K562 (cell line): ENCODE results near the gene HADHA. TPM values are rescaled to one million over a fixed set of nuclear protein-coding genes. Genes with fewer than 3 reads are reported as not detected.

ENCODE experiments used
- ATAC-seq: fragments of 200-7000 bp; cut with Tn5 transposase; 3 replicates; pipeline ENCODE4 v1.9.1; 2020; ENCODE audit warnings: moderate library complexity
- BruUV-seq: library from RNA; stranded (reverse); fragments of 400-500 nt; replicated peaks from 2 replicates; lab custom pipeline; 2021; lab: Mats Ljungman, UMichigan
- CTCF ChIA-PET: fragments of 300-600 bp; formaldehyde crosslinking; extraction: SDS; loops from one replicate; lab custom pipeline; 2021; ENCODE audit warnings: low intra/inter-chr PET ratio; lab: Yijun Ruan, JAX
- POLR2A ChIA-PET: fragments of 300-600, 350-650 bp; sonication (Branson Sonifier 250); formaldehyde crosslinking; extraction: SDS; loops from one replicate; lab custom pipeline; 2021; ENCODE audit warnings: antibody characterized with exemption, inconsistent platforms; lab: Yijun Ruan, JAX
- DNase-seq, 4 experiments: peaks; one replicate each; pipeline versions ENCODE4 v3.0.0 to v3.0.0-alpha.2; 2011 to 2018; ENCODE audit warnings: low spot score in 3 of 4, mixed read lengths in 3 of 4; ENCODE audit errors: extremely low read depth in 1 of 4
- FAIRE-seq: peaks from 2 replicates; lab custom pipeline; 2011; peaks lifted over from hg19 to GRCh38; lab: Jason Lieb, UNC
- H2AFZ ChIP-seq: 2 replicates; pipeline ENCODE4 v1.6.0; 2011; ENCODE audit warnings: low read depth, low read length, control low read depth, inconsistent platforms
- H3K27ac ChIP-seq: fragments of 200-600 bp; 3 replicates; pipeline ENCODE4 v1.8.0; 2011; ENCODE audit warnings: low read depth, mild to moderate bottlenecking, control low read depth, inconsistent platforms, low read length, moderate library complexity, mixed read lengths; ENCODE audit errors: extremely low read depth
- H3K27me3 ChIP-seq, 2 experiments: fragments of 300-600 bp in 1 of 2; 2 replicates in 1 of 2; 3 replicates in 1 of 2; pipeline versions ENCODE4 v1.6.0 to v1.8.0; 2011; ENCODE audit warnings: inconsistent platforms in 2 of 2, low read length in 2 of 2, mild to moderate bottlenecking in 1 of 2, mixed read lengths in 1 of 2, moderate library complexity in 1 of 2; ENCODE audit not compliant: control insufficient read depth in 2 of 2, insufficient read depth in 2 of 2
- H3K36me3 ChIP-seq: fragments of 300-600 bp; 3 replicates; pipeline ENCODE4 v1.8.0; 2011; ENCODE audit warnings: mild to moderate bottlenecking, low read length, inconsistent platforms; ENCODE audit not compliant: control insufficient read depth, insufficient read depth
- H3K4me1 ChIP-seq, 2 experiments: fragments of 200-600 bp in 1 of 2; replicated peaks in 1 of 2; 2 replicates in 1 of 2; 3 replicates in 1 of 2; pipeline versions ENCODE4 v1.5.1 to v1.8.0; 2011; ENCODE audit warnings: inconsistent platforms in 2 of 2, low read length in 2 of 2, mild to moderate bottlenecking in 1 of 2, mixed read lengths in 1 of 2, moderate library complexity in 1 of 2; ENCODE audit not compliant: control insufficient read depth in 2 of 2, insufficient read depth in 2 of 2
- H3K4me2 ChIP-seq: 2 replicates; pipeline ENCODE4 v1.6.1; 2011; ENCODE audit warnings: low read length, control low read depth, inconsistent platforms, mixed read lengths; ENCODE audit not compliant: insufficient read depth
- H3K4me3 ChIP-seq: fragments of 200-600 bp; sonication (generic), shearing (Covaris generic); 2 replicates; pipeline ENCODE4 v1.5.1; 2016; ENCODE audit warnings: control low read depth, inconsistent platforms
- H3K79me2 ChIP-seq: fragments of 200-600 bp; 3 replicates; pipeline ENCODE4 v1.8.0; 2011; ENCODE audit warnings: low read length, inconsistent platforms; ENCODE audit not compliant: control insufficient read depth, insufficient read depth
- H3K9ac ChIP-seq, 2 experiments: 2 replicates each; pipeline versions ENCODE4 v1.6.0 to v1.6.1; 2011; ENCODE audit warnings: low read depth in 2 of 2, low read length in 2 of 2, control low read depth in 1 of 2, inconsistent platforms in 1 of 2, mild to moderate bottlenecking in 1 of 2, mixed read lengths in 1 of 2; ENCODE audit not compliant: insufficient read depth in 1 of 2
- H3K9me1 ChIP-seq: one replicate; pipeline ENCODE4 v1.6.0; 2011; ENCODE audit warnings: inconsistent platforms, mild to moderate bottlenecking, low read length, moderate library complexity; ENCODE audit not compliant: control insufficient read depth, insufficient read depth
- H3K9me3 ChIP-seq: replicated peaks from 2 replicates; pipeline ENCODE4 v1.5.1; 2011; ENCODE audit warnings: low read depth, low read length, inconsistent platforms; ENCODE audit not compliant: control insufficient read depth, insufficient read depth
- H4K20me1 ChIP-seq: replicated peaks from 2 replicates; pipeline ENCODE4 v1.6.1; 2011; ENCODE audit warnings: low read length, inconsistent platforms, mixed read lengths; ENCODE audit not compliant: control insufficient read depth, insufficient read depth
- SMAD3 ChIP-seq: fragments of 450-650 bp; formaldehyde crosslinking; conservative IDR thresholded peaks from 2 replicates; pipeline ENCODE4 v1.4.0; 2020; ENCODE audit warnings: mild to moderate bottlenecking
- SMARCE1 ChIP-seq: fragments of 450-650 bp; IDR thresholded peaks from 2 replicates; pipeline ENCODE4 v1.7.1; 2016; ENCODE audit warnings: mild to moderate bottlenecking
- SREBF1 ChIP-seq: fragments of 150-350 bp; IDR thresholded peaks from 2 replicates; pipeline ENCODE4 v1.6.1; 2014; ENCODE audit warnings: antibody characterized with exemption, low read depth, low read length, borderline replicate concordance
- WGBS: fragments of 100-300 bp; shearing (Covaris generic); methylation state at CpG from one replicate; pipeline ENCODE4 v1.1.6; 2016; ENCODE audit warnings: low coverage, mixed read lengths; ENCODE audit not compliant: insufficient coverage; ENCODE audit errors: missing lambda C conversion rate; 5-methylcytosine and 5-hydroxymethylcytosine counted together
- in situ Hi-C: fragments of 300-500 bp; cut with MboI; formaldehyde crosslinking; loops from 4 replicates; pipeline ENCODE4 v1.15.0; 2018; ENCODE audit warnings: inconsistent platforms, mixed read lengths
- intact Hi-C: fragments of 100-400 bp; cut with micrococcal nuclease; formaldehyde crosslinking; loops from 2 replicates; pipeline ENCODE4 v1.14.2; 2022
- polyA plus RNA-seq, 8 experiments: library from polyadenylated mRNA; depleted of rRNA in 4 of 8; stranded (reverse) in 5 of 8; unstranded in 3 of 8; fragments of >200 nt; fragmentation: Nextera tagmentation in 2 of 8; fragmentation: Illumina TruSeq in 1 of 8; extraction: Ambion mirVana in 2 of 8; extraction: Trizol in 1 of 8; gene quantifications; 2 replicates each; pipeline versions ENCODE4 v1.2.1 to v1.2.3, GENCODE V29; 2011 to 2014; ENCODE audit warnings: inconsistent platforms in 1 of 8, missing spikeins in 1 of 8
- total RNA-seq, 7 experiments: library from RNA; depleted of rRNA in 6 of 7; stranded (reverse); fragments of >200 nt in 6 of 7; fragmentation: Illumina TruSeq in 2 of 7; extraction: Trizol in 2 of 7; gene quantifications; 2 replicates each; pipeline versions ENCODE4 v1.2.1 to v1.2.3, GENCODE V29; 2011 to 2021; ENCODE audit warnings: low replicate concordance in 1 of 7

Gene HADHA
- total and polyA plus RNA-seq, 9 of the 15 experiments (the other 6 are each of a cell fraction or from before 2014, with no cell fraction given), result 145 to 326 (median 202) TPM

DNA sequence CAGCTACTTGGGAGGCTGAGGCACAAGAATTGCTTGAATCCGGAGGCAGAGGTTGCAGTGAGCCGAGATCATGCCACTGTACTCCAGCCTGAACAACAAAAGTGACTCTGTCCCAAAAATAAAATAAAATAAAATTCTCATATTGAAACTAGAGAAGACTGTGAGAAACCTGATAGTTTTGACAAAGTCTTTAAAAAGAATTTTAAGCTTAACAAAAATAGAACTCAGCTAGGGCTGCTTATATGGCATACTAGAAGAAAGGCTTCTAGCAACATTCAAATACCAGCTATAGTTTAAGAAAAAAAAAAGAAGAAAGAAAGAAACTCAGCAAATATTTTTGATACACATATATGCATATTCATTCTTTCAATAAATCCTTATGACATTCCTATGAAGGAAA, 13.6 kb downstream of the HADHA start:
- no peaks in the 10 kb centered on the region for H3K79me2 ChIP-seq
- H3K27ac ChIP-seq, result no peak overlapping the region
- WGBS, result 100% methylated on average over 2 of the region's 2 CpGs
- FAIRE-seq (no peak), ATAC-seq (no peak), DNase-seq (no peak)
- H3K27me3 ChIP-seq, result no peaks in the 10 kb centered on the region
- no peaks in the 10 kb centered on the region for H3K4me1 ChIP-seq
- in situ Hi-C loops, result no loop called here
- H3K4me3 ChIP-seq, result no peak overlapping the region
- intact Hi-C loops, result loop anchor here (10.0 kb wide), 1 partner anchor 234 kb away; no protein-coding TSS in a partner anchor
- no peaks in the 10 kb centered on the region; the same call in 1 of the 2 replicates for H3K9me3 ChIP-seq
- H3K4me2 ChIP-seq, result no peak overlapping the region
- no TSS peak for BruUV-seq
- no peaks in the 10 kb centered on the region for H4K20me1 ChIP-seq
- peaks cover 96% of the 10 kb centered on the region for H3K36me3 ChIP-seq
- POLR2A ChIA-PET, result interaction anchor here (0.6 kb wide), 1 partner anchor 25 kb away, joined by 3 read pairs; no protein-coding TSS in a partner anchor
- CTCF ChIA-PET, result no interaction called here
- H2AFZ ChIP-seq, result no peak overlapping the region
- no peak overlapping the region for H3K9ac ChIP-seq
- no peak for TF ChIP-seq SMARCE1
- TF ChIP-seq, all 486 proteins: peak for 0
- H3K9me1 ChIP-seq, result no peaks in the 10 kb centered on the region

- no peak for ATAC-seq
- H3K4me3 ChIP-seq, result no peak overlapping the region
- H2AFZ ChIP-seq, result no peak overlapping the region
- H3K4me1 ChIP-seq, result no peaks in the 10 kb centered on the region
- no peak overlapping the region for H3K4me2 ChIP-seq
- no peaks in the 10 kb centered on the region for H3K9me1 ChIP-seq
- no TSS peak for BruUV-seq
- no peak overlapping the region for H3K9ac ChIP-seq
- POLR2A ChIA-PET, result interaction anchor here (0.8 to 1.3 kb wide), 4 partner anchors 14 to 240 kb away, joined by 3 to 6 read pairs (median 3); partner anchors contain the start of gene HADHA
- 96% methylated on average over 3 of the region's 3 CpGs for WGBS
- CTCF ChIA-PET, result no interaction called here
- H3K27me3 ChIP-seq, result no peaks in the 10 kb centered on the region
- in situ Hi-C loops (no loop called here), intact Hi-C loops (no loop called here)
- DNase-seq, result no peak
- TF ChIP-seq SMAD3 (CRISPR knock-in tag), result no peak
- TF ChIP-seq SREBF1, result no peak
- H4K20me1 ChIP-seq, result no peaks in the 10 kb centered on the region
- no peak for FAIRE-seq
- no peaks in the 10 kb centered on the region for H3K79me2 ChIP-seq
- H3K27ac ChIP-seq, result no peak overlapping the region
- H3K9me3 ChIP-seq, result no peaks in the 10 kb centered on the region; the same call in 1 of the 2 replicates
- peaks cover 96% of the 10 kb centered on the region for H3K36me3 ChIP-seq
Observed at GRCh38 chr2:26229595-26229994, 14.8 kb downstream of the HADHA start.
